ENCODE data around the gene TMEM11. TPM values are rescaled to one million over a fixed set of nuclear protein-coding genes. Genes with fewer than 3 reads are reported as not detected.

TMEM11 gene, protein sequence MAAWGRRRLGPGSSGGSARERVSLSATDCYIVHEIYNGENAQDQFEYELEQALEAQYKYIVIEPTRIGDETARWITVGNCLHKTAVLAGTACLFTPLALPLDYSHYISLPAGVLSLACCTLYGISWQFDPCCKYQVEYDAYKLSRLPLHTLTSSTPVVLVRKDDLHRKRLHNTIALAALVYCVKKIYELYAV
- 35.1 and 38.1 TPM in 2 replicates for total RNA-seq

DNA sequence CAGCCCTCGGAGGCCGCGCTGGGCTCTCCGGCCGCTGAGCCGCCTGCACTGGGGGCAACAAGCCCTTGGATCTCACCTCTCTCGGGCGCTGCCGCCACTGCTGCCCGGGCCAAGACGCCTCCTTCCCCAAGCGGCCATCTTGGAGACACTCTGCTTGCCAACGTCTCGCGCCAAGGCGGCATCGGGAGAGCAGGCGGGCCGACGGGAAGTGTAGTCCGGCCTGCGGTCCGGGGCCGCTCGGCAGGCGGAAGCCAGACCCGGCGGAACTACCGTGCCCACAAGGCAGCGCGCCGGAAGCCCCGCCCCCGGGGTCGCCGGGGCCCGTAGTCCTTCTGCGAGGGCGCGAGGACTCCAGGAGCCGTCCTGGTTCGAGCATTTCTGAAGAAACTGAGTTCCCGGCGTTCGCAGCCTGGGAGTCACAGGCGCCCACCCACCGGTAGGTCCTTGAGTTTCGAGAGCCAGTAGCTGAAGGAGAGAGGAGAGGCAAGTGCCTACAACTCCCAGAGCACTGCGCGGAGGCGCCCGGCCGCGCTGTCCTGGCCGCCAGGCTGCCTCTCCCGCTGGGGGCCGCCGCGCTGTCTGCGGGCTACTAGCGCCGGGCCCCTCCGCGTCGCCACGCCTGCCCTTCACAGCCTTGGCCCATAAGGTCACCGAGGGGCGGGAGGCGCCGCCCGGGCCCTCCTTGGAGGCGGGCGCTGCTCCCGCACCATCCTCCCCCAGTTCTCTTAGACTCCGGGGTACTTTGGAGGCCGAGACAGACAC lies at the start of gene TMEM11:
TSS of gene TMEM11 (minus strand) at position 147 of the 762 bp plus-strand sequence. CDS start at position 138, 9 bp downstream.

DNA sequence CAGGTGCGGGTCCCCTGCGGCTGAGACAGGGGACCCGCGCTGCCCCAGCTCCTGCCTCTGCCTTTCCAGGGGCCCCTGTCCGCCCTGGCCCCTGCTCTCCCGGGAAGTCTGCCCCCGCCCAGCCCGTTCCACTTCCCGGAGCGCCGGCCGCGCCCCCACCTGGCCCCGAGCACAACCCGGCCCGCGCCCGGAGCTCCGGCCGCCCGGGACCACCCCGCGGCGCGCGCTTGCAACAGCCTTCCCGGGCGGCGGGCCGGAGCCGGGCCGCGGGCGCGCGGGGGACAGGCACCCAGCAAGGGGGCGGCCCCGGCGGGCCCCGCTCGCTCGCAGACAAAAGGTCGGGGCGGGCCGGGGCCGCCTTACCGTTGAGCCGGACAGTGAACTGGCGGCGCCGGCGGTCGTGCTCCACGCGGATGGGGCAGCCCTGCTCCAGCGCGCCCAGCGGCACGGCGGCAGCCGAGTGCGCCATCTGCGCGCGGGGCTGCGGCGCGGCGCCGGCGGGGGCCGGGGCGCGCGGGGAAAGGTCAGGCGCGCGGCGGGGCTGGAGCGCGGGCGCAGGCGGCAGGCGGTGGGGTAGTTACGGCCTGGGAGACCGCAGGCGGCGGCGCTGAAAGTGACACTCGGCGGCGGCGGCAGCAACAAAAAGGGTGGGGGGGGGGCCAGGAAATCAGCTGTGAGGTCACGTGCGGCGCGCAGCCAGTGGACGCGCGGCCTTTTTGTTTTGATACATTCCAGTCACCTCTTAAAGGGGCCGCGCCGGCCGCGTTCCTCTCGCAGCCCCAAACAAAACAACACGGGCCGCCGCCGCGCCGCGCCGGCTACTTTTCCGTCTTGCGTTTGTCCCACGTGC lies 39.1 kb upstream of the TMEM11 start, which contains the start of gene NATD1:
TSS of gene NATD1 (minus strand) at position 615 of the 850 bp plus-strand sequence. CDS start at position 469, 146 bp downstream.

Other genes starting within 250 kb of the TMEM11 start
- 148 and 168 TPM in 2 replicates for gene USP22, start 171.2 kb downstream of the TMEM11 start, total RNA-seq
- 12.3 and 19.8 TPM in 2 replicates for gene DHRS7B, start 87.2 kb downstream of the TMEM11 start, total RNA-seq
- gene NATD1, start 39.2 kb upstream of the TMEM11 start, total RNA-seq: 3.2 and 3.6 TPM in 2 replicates
- gene MAP2K3, start 70.5 kb upstream of the TMEM11 start, total RNA-seq: 14.3 and 16.2 TPM in 2 replicates
- gene KCNJ12, start 162.2 kb upstream of the TMEM11 start, total RNA-seq: under 0.01 and 0.15 TPM in 2 replicates

Data from bronchus fibroblast of lung (primary cell).